ENCODE data around the gene RAMP3. TPM values are rescaled to one million over a fixed set of nuclear protein-coding genes. Genes with fewer than 3 reads are reported as not detected.

Gene RAMP3
- total RNA-seq, 1 experiment from 2014 or later, result not detected

GRCh38 chr7:45197461-45197860 is 39.9 kb downstream of the RAMP3 start:
- CTCF ChIA-PET, result no interaction called here
- no TSS peak for BruUV-seq (replicated peaks)
- Histone ChIP-seq H3K9me3 (ENCODE audit: low read depth, low read length, poor library complexity, severe bottlenecking) (no peaks in the 10 kb centered on the region), H3K27ac (ENCODE audit: low read depth, low read length, poor library complexity, severe bottlenecking) (no peak overlapping the region), H3K36me3 (ENCODE audit: insufficient read depth, low read length, poor library complexity, severe bottlenecking) (no peaks in the 10 kb centered on the region), H3K4me1 (ENCODE audit: insufficient read depth, low read length, poor library complexity, severe bottlenecking) (no peaks in the 10 kb centered on the region), H3K4me3 (ENCODE audit: low read depth, low read length, poor library complexity, severe bottlenecking) (no peak overlapping the region), H3K27me3 (replicated peaks; ENCODE audit: insufficient read depth, low read depth, low read length, poor library complexity) (peaks cover 34% of the 10 kb centered on the region)
- TF ChIP-seq, protein P1, sequence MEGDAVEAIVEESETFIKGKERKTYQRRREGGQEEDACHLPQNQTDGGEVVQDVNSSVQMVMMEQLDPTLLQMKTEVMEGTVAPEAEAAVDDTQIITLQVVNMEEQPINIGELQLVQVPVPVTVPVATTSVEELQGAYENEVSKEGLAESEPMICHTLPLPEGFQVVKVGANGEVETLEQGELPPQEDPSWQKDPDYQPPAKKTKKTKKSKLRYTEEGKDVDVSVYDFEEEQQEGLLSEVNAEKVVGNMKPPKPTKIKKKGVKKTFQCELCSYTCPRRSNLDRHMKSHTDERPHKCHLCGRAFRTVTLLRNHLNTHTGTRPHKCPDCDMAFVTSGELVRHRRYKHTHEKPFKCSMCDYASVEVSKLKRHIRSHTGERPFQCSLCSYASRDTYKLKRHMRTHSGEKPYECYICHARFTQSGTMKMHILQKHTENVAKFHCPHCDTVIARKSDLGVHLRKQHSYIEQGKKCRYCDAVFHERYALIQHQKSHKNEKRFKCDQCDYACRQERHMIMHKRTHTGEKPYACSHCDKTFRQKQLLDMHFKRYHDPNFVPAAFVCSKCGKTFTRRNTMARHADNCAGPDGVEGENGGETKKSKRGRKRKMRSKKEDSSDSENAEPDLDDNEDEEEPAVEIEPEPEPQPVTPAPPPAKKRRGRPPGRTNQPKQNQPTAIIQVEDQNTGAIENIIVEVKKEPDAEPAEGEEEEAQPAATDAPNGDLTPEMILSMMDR (conservative IDR thresholded peaks at IDR 0.05; ENCODE audit: low read depth, low read length), result no peak
- TF ChIP-seq EZH2 (IDR thresholded peaks at IDR 0.05; ENCODE audit: borderline replicate concordance, low read depth, low read length, poor library complexity, severe bottlenecking), result no peak
- intact Hi-C loops (cut with micrococcal nuclease; ENCODE audit: unreplicated experiment), result no loop called here
- POLR2A ChIA-PET (ENCODE audit: low non-redundant PET), result no interaction called here
- no peak for DNase-seq (ENCODE audit: low spot score)

GRCh38 chr7:45198986-45199385 is 41.4 kb downstream of the RAMP3 start:
- Histone ChIP-seq H3K27me3 (replicated peaks; ENCODE audit: insufficient read depth, low read depth, low read length, poor library complexity) (peaks cover 31% of the 10 kb centered on the region), H3K36me3 (ENCODE audit: insufficient read depth, low read length, poor library complexity, severe bottlenecking) (no peaks in the 10 kb centered on the region), H3K27ac (ENCODE audit: low read depth, low read length, poor library complexity, severe bottlenecking) (no peak overlapping the region), H3K9me3 (ENCODE audit: low read depth, low read length, poor library complexity, severe bottlenecking) (no peaks in the 10 kb centered on the region), H3K4me3 (ENCODE audit: low read depth, low read length, poor library complexity, severe bottlenecking) (no peak overlapping the region), H3K4me1 (ENCODE audit: insufficient read depth, low read length, poor library complexity, severe bottlenecking) (no peaks in the 10 kb centered on the region)
- BruUV-seq (replicated peaks), result no TSS peak
- ChIA-PET CTCF (no interaction called here), POLR2A (ENCODE audit: low non-redundant PET) (interaction anchor here (0.6 kb wide), 1 partner anchor 684 kb away, joined by 6 read pairs; no protein-coding TSS in a partner anchor)
- TF ChIP-seq, protein P1 (conservative IDR thresholded peaks at IDR 0.05; ENCODE audit: low read depth, low read length), result no peak
- TF ChIP-seq EZH2 (IDR thresholded peaks at IDR 0.05; ENCODE audit: borderline replicate concordance, low read depth, low read length, poor library complexity, severe bottlenecking), result no peak
- intact Hi-C loops (cut with micrococcal nuclease; ENCODE audit: unreplicated experiment), result no loop called here
- no peak for DNase-seq (ENCODE audit: low spot score)

- Histone ChIP-seq H3K4me3 (ENCODE audit: low read depth, low read length, poor library complexity, severe bottlenecking) (no peak overlapping the region), H3K27me3 (replicated peaks; ENCODE audit: insufficient read depth, low read depth, low read length, poor library complexity) (peaks cover 26% of the 10 kb centered on the region), H3K9me3 (ENCODE audit: low read depth, low read length, poor library complexity, severe bottlenecking) (no peaks in the 10 kb centered on the region), H3K27ac (ENCODE audit: low read depth, low read length, poor library complexity, severe bottlenecking) (no peak overlapping the region), H3K36me3 (ENCODE audit: insufficient read depth, low read length, poor library complexity, severe bottlenecking) (no peaks in the 10 kb centered on the region), H3K4me1 (ENCODE audit: insufficient read depth, low read length, poor library complexity, severe bottlenecking) (no peaks in the 10 kb centered on the region)
- POLR2A ChIA-PET (ENCODE audit: low non-redundant PET), result interaction anchor here (0.6 kb wide), 1 partner anchor 684 kb away, joined by 6 read pairs; no protein-coding TSS in a partner anchor
- BruUV-seq (replicated peaks), result no TSS peak
- no peak for TF ChIP-seq EZH2 (IDR thresholded peaks at IDR 0.05; ENCODE audit: borderline replicate concordance, low read depth, low read length, poor library complexity, severe bottlenecking)
- TF ChIP-seq, protein P1 (conservative IDR thresholded peaks at IDR 0.05; ENCODE audit: low read depth, low read length), result no peak
- intact Hi-C loops (cut with micrococcal nuclease; ENCODE audit: unreplicated experiment), result no loop called here
- CTCF ChIA-PET, result interaction anchor here (0.6 kb wide), 1 partner anchor 709 kb away, joined by 3 read pairs; the partner anchor contains the start of gene NUDCD3
- DNase-seq (ENCODE audit: low spot score), result no peak
Observed at GRCh38 chr7:45199506-45199905, 41.9 kb downstream of the RAMP3 start.
